ENCODE measurements around the gene TGM1.

DNA sequence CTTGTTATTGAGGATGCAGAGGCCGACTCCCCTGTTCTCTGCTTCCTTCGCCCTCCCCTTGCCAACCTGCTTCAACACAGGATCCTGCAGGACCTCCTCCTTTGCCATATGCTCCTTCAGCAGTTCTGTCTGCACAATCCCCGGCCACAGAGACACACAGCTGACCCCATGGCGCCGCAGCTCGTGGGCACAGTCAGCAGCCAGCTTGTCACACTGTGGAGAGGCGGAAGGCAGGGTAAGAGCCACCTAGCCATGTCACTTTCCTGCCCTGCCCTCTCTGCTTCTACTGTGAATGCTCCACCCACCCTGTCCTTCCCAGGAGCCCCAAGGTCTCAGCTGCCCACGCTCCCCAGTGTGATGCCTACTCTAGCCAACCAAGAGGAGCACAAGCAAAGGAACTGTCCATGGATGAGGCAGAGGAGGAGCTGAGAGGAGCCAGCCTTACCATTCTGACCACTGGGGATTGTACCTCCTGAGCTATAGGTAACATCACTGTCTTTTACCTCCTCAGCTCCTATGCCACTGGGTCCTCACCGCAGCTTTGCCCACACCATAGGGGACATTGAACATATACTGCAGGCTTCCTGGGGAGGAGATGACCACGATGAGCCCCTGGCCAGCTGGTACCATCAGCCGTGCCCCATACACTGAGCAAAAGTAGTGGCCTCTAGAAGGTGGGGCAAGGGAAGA lies 29.3 kb upstream of the TGM1 start:
- TF ChIP-seq, protein P1, sequence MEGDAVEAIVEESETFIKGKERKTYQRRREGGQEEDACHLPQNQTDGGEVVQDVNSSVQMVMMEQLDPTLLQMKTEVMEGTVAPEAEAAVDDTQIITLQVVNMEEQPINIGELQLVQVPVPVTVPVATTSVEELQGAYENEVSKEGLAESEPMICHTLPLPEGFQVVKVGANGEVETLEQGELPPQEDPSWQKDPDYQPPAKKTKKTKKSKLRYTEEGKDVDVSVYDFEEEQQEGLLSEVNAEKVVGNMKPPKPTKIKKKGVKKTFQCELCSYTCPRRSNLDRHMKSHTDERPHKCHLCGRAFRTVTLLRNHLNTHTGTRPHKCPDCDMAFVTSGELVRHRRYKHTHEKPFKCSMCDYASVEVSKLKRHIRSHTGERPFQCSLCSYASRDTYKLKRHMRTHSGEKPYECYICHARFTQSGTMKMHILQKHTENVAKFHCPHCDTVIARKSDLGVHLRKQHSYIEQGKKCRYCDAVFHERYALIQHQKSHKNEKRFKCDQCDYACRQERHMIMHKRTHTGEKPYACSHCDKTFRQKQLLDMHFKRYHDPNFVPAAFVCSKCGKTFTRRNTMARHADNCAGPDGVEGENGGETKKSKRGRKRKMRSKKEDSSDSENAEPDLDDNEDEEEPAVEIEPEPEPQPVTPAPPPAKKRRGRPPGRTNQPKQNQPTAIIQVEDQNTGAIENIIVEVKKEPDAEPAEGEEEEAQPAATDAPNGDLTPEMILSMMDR (IDR thresholded peaks at IDR 0.05), result no peak
- TF ChIP-seq POLR2A (IDR thresholded peaks at IDR 0.05), result no peak
- TF ChIP-seq POLR2AphosphoS5 (IDR thresholded peaks at IDR 0.05), result no peak

Data from gastroesophageal sphincter (tissue), 3 donors.